ENCODE measurements around the gene ROS1.

GRCh38 chr6:117272891-117273290 is 152.9 kb downstream of the ROS1 start:
- TF ChIP-seq CTCF (conservative IDR thresholded peaks at IDR 0.05 in 1 of 2, IDR thresholded peaks at IDR 0.05 in 1 of 2; ENCODE audit: low read depth in 1 of 2, low read length in 2 of 2) (no peak), EZH2 (IDR thresholded peaks at IDR 0.05; ENCODE audit: low read length, missing control alignments) (no peak)
